Gastrocnemius medialis (tissue), 4 donors: ENCODE results near the gene TNS1. TPM values are rescaled to one million over a fixed set of nuclear protein-coding genes. Genes with fewer than 3 reads are reported as not detected.

Experiments used
- ATAC-seq, 2 donors: fragments of 150-250 bp; one replicate each; pipeline ENCODE4 v1.9.1; 2016
- DNase-seq, 2 donors: peaks; one replicate each; pipeline ENCODE4 v3.0.0-alpha.2; 2019
- H3K27ac ChIP-seq, 4 donors: fragments of 200-600 bp; sonication (generic); 1 replicate in 1 of 4; 2 replicates in 3 of 4; pipeline ENCODE4 v1.5.1; 2016 to 2018; ENCODE audit warnings: mild to moderate bottlenecking in 2 of 4, moderate library complexity in 1 of 4
- H3K27me3 ChIP-seq, 3 donors: fragments of 200-600 bp; sonication (generic) in 2 of 3; 1 replicate in 1 of 3; 2 replicates in 2 of 3; pipeline versions ENCODE4 v1.5.1 to v1.6.0; 2016 to 2019; ENCODE audit warnings: mild to moderate bottlenecking in 1 of 3, moderate library complexity in 1 of 3
- H3K36me3 ChIP-seq, 2 donors: fragments of 200-600 bp; sonication (generic) in 1 of 2; one replicate each; pipeline ENCODE4 v1.5.1; 2017 to 2018
- H3K4me1 ChIP-seq, 2 donors: fragments of 200-600 bp; sonication (generic) in 1 of 2; one replicate each; pipeline ENCODE4 v1.5.1; 2016 to 2017; ENCODE audit warnings: mild to moderate bottlenecking in 2 of 2
- H3K4me3 ChIP-seq, 4 donors: fragments of 200-600 bp; sonication (generic) in 3 of 4; 1 replicate in 1 of 4; 2 replicates in 3 of 4; pipeline ENCODE4 v1.5.1; 2016 to 2019; ENCODE audit warnings: mild to moderate bottlenecking in 2 of 4
- H3K9me3 ChIP-seq, 3 donors: fragments of 200-600 bp; sonication (generic) in 2 of 3; 1 replicate in 1 of 3; 2 replicates in 2 of 3; pipeline ENCODE4 v1.5.1; 2016 to 2019
- POLR2A ChIP-seq, 2 donors: fragments of 450-650 bp; IDR thresholded peaks; one replicate each; pipeline ENCODE4 v1.6.1; 2017; ENCODE audit warnings: antibody characterized with exemption in 2 of 2, mild to moderate bottlenecking in 2 of 2, moderate library complexity in 2 of 2
- in situ Hi-C, 4 donors: fragments of 200-750 bp; cut with MboI; loops; one replicate each; pipeline versions ENCODE4 v1.15.0 to v1.8.0; 2017; ENCODE audit warnings: low sequenced_read_pairs in 4 of 4
- intact Hi-C: fragments of 100-400 bp; cut with DNase I; formaldehyde crosslinking; loops from one replicate; pipeline ENCODE4 v1.15.1; 2023; ENCODE audit warnings: low total_unique reads
- total RNA-seq, 4 donors: library from RNA; depleted of rRNA; stranded (reverse); fragments of >200 nt; gene quantifications; one replicate each; pipeline versions ENCODE4 v1.1.0 to v1.2.3, GENCODE V29; 2016
- TF ChIP-seq, protein P1 (sequence below), 5 experiments: fragments of 450-650 bp in 3 of 5; fragments of 200-600 bp in 2 of 5; sonication (generic) in 2 of 5; IDR thresholded peaks in 4 of 5; conservative IDR thresholded peaks in 1 of 5; 1 replicate in 4 of 5; 2 replicates in 1 of 5; pipeline ENCODE4 v1.5.1; 2016 to 2019; ENCODE audit warnings: antibody characterized with exemption in 5 of 5, mild to moderate bottlenecking in 3 of 5, moderate library complexity in 3 of 5

Gene TNS1
- total RNA-seq, 4 donors from 2014 or later: 407 to 670 (median 484) TPM

DNA sequence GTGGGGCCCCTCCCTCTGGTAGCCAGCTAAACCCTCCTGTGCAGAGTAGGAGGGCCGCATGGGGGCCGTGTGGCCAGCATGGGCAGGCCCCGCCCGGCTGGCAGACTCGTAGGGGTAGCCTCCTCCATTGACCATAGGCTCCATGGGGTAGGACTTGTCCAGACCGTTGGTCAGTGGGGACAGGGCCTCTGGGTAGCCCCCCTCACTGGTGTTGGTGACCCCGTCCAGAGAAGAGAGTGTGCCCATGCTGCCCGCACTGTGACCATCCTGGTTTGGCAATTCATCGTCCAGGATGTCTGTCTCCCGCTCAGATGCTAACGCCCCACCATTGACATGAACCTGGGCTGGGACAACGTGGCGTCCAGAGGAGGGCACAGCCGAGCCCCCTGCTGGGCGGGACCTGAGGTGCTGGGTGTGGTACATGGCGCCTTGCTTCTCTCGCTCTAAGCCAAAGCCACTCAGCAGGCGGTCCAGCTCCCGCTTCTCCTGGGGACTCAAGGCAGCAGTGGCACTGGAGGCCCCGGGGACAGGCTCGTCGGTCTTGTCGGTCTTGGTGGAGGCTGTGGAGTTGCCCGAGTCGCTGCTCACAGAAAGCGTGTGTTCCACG, 154.3 kb downstream of the TNS1 start:
- peaks cover 94 to 96% of the 10 kb centered on the region in 2 donors for H3K4me1 ChIP-seq
- in situ Hi-C loops (no loop called here), intact Hi-C loops (no loop called here)
- no peaks in the 10 kb centered on the region for H3K27me3 ChIP-seq
- TF ChIP-seq POLR2A (IDR thresholded peaks at IDR 0.05): no peak
- TF ChIP-seq, protein P1, sequence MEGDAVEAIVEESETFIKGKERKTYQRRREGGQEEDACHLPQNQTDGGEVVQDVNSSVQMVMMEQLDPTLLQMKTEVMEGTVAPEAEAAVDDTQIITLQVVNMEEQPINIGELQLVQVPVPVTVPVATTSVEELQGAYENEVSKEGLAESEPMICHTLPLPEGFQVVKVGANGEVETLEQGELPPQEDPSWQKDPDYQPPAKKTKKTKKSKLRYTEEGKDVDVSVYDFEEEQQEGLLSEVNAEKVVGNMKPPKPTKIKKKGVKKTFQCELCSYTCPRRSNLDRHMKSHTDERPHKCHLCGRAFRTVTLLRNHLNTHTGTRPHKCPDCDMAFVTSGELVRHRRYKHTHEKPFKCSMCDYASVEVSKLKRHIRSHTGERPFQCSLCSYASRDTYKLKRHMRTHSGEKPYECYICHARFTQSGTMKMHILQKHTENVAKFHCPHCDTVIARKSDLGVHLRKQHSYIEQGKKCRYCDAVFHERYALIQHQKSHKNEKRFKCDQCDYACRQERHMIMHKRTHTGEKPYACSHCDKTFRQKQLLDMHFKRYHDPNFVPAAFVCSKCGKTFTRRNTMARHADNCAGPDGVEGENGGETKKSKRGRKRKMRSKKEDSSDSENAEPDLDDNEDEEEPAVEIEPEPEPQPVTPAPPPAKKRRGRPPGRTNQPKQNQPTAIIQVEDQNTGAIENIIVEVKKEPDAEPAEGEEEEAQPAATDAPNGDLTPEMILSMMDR (IDR thresholded peaks at IDR 0.05 in 4 of 5, conservative IDR thresholded peaks at IDR 0.05 in 1 of 5): peak in 1 of 5 experiments; percentile 13
- peaks cover 0 to 45% of the 10 kb centered on the region in 2 donors for H3K36me3 ChIP-seq
- H3K4me3 ChIP-seq: no peak overlapping the region
- no peaks in the 10 kb centered on the region for H3K9me3 ChIP-seq
- ATAC-seq (no peak), DNase-seq (peak in 1 of 2 donors; percentile 62)
- H3K27ac ChIP-seq: peak overlapping the region; percentile 99 to 100 (median 99)

DNA sequence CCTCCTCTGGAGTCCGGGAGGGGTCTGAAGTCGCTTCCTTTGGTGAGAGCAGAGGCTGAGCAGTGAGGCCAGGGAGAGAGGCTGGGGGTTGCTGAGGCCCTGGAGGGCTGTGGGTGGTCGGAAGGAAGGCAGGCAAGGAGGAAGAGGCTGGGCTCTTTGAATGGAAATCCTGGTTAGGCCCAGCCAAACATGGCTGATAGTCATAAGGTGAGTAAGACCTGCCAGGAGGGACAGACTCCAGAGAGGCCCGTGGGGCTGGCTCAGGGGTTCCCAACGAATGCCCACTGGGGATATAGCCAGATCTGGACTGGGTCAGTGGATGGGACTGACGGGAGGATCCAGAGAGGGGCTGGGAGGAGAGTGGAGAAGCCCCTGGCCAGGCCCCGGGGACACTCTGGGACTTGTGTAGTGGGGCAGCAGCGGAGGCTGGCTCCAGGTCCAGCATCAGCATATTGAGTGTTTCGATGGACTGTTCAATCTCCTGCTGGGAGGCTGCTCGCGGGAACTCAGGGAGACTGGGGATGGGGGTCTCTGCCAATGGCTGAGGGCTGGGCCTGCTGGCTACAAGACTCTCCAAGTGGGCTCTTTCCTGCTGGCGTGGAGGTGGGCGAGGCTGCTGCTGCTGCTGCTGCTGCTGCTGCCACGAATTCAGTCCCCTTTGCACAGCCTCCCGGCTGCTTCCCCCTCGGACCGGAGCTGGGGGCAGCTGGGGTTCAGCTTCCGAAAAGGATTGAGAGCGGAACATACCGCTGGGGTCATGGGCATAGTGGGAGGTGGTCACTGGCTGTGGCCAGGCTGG, 155.0 kb downstream of the TNS1 start:
- Histone ChIP-seq H3K4me1 (peaks cover 94 to 95% of the 10 kb centered on the region in 2 donors), H3K4me3 (no peak overlapping the region), H3K9me3 (no peaks in the 10 kb centered on the region), H3K36me3 (peaks cover 0 to 48% of the 10 kb centered on the region in 2 donors), H3K27me3 (no peaks in the 10 kb centered on the region), H3K27ac (peak overlapping the region; percentile 99 to 100 (median 99))
- ATAC-seq (no peak), DNase-seq (peak in 1 of 2 donors; percentile 31)
- in situ Hi-C loops: no loop called here
- no peak for TF ChIP-seq POLR2A (IDR thresholded peaks at IDR 0.05)
- intact Hi-C loops: no loop called here

DNA sequence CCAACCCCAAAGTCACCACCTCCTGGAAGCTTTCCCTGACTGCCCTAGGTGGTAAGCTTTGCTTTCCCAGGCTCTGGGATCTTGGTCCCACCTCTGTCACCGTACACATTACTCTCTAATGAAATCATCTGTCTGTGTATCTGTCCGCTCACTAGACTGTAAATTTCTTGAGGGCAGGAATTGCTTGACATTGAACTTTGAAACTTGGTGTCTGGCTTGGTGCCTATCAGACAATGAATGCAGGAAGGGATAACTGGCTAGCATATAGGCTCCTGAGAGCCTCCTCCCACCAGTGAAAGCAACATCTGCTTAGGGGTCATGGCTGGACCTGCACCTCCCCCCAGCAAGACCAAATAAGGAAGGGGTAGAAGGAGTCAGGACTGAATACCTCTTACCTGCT, 155.7 kb downstream of the TNS1 start:
- no peak for DNase-seq
- H3K9me3 ChIP-seq: no peaks in the 10 kb centered on the region

DNA sequence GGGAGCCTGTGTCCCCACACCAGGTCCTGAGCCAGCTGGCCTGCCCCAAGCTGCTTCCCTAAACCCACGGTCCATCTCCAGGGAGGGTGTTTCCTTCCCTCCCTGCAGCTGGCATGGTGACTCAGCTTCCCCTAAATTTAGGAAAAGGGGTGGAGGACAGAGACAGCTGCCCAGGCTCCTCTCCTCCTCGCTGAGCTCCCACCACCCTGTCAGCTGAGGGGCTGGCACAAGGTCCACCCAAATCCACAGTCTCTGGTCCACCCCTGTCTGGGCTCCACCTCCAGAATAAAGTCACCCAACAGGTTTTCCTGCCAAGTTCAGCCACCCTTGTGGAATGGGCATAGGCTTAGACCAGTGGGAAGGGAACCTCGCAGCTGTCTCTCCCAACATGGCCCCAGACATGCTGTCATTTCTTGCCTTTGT, 156.5 kb downstream of the TNS1 start:
- Histone ChIP-seq H3K36me3 (peaks cover 0 to 62% of the 10 kb centered on the region in 2 donors), H3K4me3 (no peak overlapping the region), H3K27me3 (no peaks in the 10 kb centered on the region), H3K9me3 (no peaks in the 10 kb centered on the region), H3K4me1 (peaks cover 94 to 95% of the 10 kb centered on the region in 2 donors), H3K27ac (peak overlapping the region; percentile 99 to 100 (median 99))
- DNase-seq: peak; percentile 91 to 96
- ATAC-seq: peak; percentile 72 to 75
- intact Hi-C loops (no loop called here), in situ Hi-C loops (no loop called here)
- peak; percentile 52 to 61 for TF ChIP-seq POLR2A (IDR thresholded peaks at IDR 0.05)
- TF ChIP-seq, protein P1 (IDR thresholded peaks at IDR 0.05 in 4 of 5, conservative IDR thresholded peaks at IDR 0.05 in 1 of 5): no peak

More for the DNA sequence above, 155.7 kb downstream of the TNS1 start:
- Histone ChIP-seq H3K4me3 (no peak overlapping the region), H3K4me1 (peaks cover 94 to 95% of the 10 kb centered on the region in 2 donors), H3K27ac (peak overlapping the region; percentile 99 to 100 (median 99)), H3K27me3 (no peaks in the 10 kb centered on the region), H3K36me3 (peaks cover 0 to 54% of the 10 kb centered on the region in 2 donors)
- intact Hi-C loops: no loop called here
- in situ Hi-C loops: no loop called here
- ATAC-seq: no peak
- no peak for TF ChIP-seq POLR2A (IDR thresholded peaks at IDR 0.05)
- TF ChIP-seq, protein P1 (IDR thresholded peaks at IDR 0.05 in 4 of 5, conservative IDR thresholded peaks at IDR 0.05 in 1 of 5): no peak

DNA sequence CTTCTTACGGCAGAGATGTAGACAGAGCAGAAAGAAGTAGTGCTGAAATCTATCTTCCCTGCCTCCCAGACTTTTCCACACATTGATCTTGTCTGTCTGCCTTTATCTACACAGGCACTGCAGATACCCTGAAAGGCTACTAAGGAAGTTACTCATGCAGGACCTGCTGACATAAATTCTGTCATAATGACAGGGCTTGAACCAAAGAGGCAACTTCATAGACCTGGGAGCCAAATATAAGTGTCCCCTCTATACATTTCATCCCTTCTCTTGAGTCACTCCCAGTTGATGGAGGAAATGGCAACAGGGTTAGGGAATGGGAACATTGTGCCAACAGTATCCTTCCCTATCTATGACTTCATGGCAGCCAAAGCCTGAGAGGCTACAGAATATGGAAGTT, 157.5 kb downstream of the TNS1 start:
- in situ Hi-C loops (no loop called here), intact Hi-C loops (no loop called here)
- DNase-seq (no peak), ATAC-seq (no peak)
- TF ChIP-seq, protein P1 (IDR thresholded peaks at IDR 0.05 in 4 of 5, conservative IDR thresholded peaks at IDR 0.05 in 1 of 5): no peak
- no peak for TF ChIP-seq POLR2A (IDR thresholded peaks at IDR 0.05)
- Histone ChIP-seq H3K4me1 (peaks cover 94 to 96% of the 10 kb centered on the region in 2 donors), H3K27me3 (no peaks in the 10 kb centered on the region), H3K4me3 (no peak overlapping the region), H3K27ac (peak overlapping the region; percentile 99 to 100 (median 99)), H3K36me3 (peaks cover 0 to 67% of the 10 kb centered on the region in 2 donors), H3K9me3 (no peaks in the 10 kb centered on the region)
